PFSK-1 (cell line): Measurements from ENCODE around the gene FHIP2A.

Experiments
- FOXP2 ChIP-seq: optimal IDR thresholded peaks from 2 replicates; pipeline ENCODE3; 2011; ENCODE audit warnings: borderline replicate concordance, control low read depth, inconsistent platforms; ENCODE audit not compliant: insufficient read depth; ENCODE audit errors: extremely low read length, extremely low read depth
- POLR2AphosphoS5 ChIP-seq: IDR thresholded peaks from 2 replicates; pipeline ENCODE4 v1.6.1; 2012; ENCODE audit warnings: low read depth, mild to moderate bottlenecking, control low read depth, low read length, moderate library complexity
- SIN3A ChIP-seq: IDR thresholded peaks from 2 replicates; pipeline ENCODE4 v1.6.1; 2012; ENCODE audit warnings: mild to moderate bottlenecking, low read length, moderate library complexity, borderline replicate concordance; ENCODE audit not compliant: insufficient read depth
- TAF1 ChIP-seq: IDR thresholded peaks from 2 replicates; pipeline ENCODE4 v1.6.1; 2012; ENCODE audit warnings: low read length, control low read depth, borderline replicate concordance; ENCODE audit not compliant: insufficient read depth
- TF ChIP-seq, protein P1 (sequence below), 2 experiments: IDR thresholded peaks; 2 replicates each; pipeline versions ENCODE4 v1.6.1 to v1.8.0; 2011 to 2012; ENCODE audit warnings: low read depth in 2 of 2, low read length in 2 of 2, control low read depth in 1 of 2, inconsistent platforms in 1 of 2, mild to moderate bottlenecking in 1 of 2, moderate library complexity in 1 of 2; ENCODE audit not compliant: insufficient read depth in 1 of 2

The FHIP2A gene

DNA sequence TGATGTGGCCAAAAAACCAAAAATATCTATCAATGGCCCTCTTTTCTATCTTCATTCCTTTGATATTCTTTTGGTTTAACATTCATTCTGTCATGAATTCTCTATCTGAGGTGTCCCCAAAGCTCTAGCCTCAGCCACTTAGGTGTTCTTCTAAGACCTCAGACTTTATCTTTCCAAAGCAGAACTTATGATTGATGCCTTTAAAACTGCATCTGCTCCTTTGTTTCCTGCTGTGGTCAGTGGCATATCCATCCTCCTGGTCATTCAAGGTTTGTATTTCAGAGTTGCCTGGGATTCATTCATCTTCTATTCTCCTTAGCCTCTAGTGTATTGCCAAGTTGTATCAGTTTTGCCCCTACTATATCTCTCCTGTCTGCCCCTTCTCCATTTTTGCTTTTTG is 30.6 kb downstream of the FHIP2A start:
- TF ChIP-seq FOXP2 (no peak), POLR2AphosphoS5 (no peak), SIN3A (no peak), TAF1 (no peak)
- TF ChIP-seq, protein P1, sequence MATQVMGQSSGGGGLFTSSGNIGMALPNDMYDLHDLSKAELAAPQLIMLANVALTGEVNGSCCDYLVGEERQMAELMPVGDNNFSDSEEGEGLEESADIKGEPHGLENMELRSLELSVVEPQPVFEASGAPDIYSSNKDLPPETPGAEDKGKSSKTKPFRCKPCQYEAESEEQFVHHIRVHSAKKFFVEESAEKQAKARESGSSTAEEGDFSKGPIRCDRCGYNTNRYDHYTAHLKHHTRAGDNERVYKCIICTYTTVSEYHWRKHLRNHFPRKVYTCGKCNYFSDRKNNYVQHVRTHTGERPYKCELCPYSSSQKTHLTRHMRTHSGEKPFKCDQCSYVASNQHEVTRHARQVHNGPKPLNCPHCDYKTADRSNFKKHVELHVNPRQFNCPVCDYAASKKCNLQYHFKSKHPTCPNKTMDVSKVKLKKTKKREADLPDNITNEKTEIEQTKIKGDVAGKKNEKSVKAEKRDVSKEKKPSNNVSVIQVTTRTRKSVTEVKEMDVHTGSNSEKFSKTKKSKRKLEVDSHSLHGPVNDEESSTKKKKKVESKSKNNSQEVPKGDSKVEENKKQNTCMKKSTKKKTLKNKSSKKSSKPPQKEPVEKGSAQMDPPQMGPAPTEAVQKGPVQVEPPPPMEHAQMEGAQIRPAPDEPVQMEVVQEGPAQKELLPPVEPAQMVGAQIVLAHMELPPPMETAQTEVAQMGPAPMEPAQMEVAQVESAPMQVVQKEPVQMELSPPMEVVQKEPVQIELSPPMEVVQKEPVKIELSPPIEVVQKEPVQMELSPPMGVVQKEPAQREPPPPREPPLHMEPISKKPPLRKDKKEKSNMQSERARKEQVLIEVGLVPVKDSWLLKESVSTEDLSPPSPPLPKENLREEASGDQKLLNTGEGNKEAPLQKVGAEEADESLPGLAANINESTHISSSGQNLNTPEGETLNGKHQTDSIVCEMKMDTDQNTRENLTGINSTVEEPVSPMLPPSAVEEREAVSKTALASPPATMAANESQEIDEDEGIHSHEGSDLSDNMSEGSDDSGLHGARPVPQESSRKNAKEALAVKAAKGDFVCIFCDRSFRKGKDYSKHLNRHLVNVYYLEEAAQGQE (IDR thresholded peaks at IDR 0.05; ENCODE audit: insufficient read depth in 1 of 2, low read depth in 2 of 2, low read length in 2 of 2): no peak

DNA sequence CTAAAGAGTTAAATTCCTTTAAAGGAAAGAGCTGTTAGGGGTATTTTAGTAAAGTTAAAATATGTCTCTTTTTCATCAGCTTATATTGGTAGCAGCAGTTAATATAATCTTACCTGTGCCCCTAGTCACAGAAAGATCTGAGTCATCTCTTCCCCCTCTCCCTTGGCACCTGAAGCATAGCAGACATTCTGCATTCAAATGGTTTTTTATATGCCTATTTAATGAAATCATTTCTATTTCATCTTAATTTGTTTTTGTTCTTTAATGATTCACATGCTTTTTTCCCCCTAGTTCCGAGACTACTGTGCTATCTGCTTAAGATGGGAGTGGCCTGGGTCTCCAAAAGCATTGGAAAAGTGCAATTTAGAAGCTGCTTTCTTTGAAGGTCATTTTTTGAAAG is 33.3 kb downstream of the FHIP2A start:
- TF ChIP-seq, protein P1 (IDR thresholded peaks at IDR 0.05; ENCODE audit: insufficient read depth in 1 of 2, low read depth in 2 of 2, low read length in 2 of 2): no peak
- no peak for TF ChIP-seq POLR2AphosphoS5
- no peak for TF ChIP-seq SIN3A
- TF ChIP-seq FOXP2: no peak
- TF ChIP-seq TAF1: no peak

DNA sequence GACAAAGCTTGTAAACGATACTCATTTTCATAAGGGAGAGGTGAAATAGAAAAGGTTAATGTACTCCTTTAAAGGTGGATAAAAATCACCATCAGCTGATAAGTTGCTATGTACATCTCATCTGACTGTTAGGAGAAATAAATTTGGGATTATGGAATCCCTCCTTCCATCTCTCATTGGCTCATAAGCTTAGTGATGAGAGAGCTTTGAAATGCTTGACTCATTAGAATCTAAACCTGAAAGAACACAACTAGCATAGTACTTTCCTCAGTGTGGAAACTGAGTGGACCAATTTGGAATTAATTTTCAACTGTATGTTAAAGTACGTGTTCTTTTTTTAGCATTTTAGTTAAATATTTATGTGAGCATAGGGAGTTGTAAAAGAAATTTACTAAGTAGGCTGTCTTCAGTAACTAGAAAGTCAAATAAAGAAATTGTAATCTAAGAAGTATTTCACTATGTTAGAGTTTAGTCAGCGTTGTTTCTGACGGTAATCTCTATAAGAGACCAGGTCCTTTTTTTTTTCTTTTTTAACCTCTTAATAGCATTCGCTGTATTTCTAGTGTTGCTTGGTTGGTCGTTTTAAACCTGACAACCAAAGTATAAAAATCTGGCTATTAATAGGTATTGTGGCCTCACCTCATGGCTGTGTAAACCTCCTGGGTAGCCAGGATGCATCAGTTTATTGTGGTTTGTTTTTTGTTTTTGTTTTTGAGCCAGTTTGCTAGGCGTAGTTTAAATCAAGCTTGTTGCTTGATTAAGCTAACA is 34.4 kb downstream of the FHIP2A start:
- no peak for TF ChIP-seq FOXP2

DNA sequence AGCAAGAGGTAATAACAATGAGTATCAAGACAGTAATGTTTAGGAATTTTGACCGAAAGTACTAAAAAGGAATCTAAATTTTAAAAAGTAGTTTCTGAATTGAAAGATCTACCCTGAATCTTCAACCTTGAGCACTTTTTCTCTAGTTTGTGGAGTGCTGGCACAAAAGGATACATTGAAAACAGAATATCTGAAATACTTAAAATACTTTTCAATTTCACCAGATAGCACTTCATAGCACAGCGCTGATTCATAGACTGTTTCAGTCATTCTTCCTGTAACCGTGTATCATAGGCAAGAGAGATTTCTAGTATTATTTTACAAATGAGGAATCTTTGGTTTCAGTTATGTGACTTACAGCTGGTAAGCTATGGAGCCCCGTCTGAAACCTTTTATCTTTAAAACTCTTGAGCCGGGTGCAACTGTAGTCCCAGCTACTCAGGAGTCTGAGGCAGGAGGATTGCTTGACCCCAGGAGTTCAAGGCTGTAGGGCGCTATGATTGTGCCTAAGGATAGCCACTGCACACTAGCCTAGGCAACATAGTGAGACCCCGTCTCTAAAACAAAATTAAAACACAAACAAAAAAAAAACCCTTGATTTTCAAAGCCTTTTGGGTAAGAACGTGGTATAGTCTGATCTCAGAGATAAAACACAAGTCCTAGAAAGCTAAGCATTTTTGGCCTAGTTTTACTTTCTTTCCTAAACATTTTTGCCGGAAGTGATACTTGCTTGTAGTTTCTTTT is 35.1 kb downstream of the FHIP2A start:
- TF ChIP-seq TAF1 (no peak), POLR2AphosphoS5 (no peak), FOXP2 (no peak), SIN3A (no peak)
- TF ChIP-seq, protein P1 (IDR thresholded peaks at IDR 0.05; ENCODE audit: insufficient read depth in 1 of 2, low read depth in 2 of 2, low read length in 2 of 2): no peak

DNA sequence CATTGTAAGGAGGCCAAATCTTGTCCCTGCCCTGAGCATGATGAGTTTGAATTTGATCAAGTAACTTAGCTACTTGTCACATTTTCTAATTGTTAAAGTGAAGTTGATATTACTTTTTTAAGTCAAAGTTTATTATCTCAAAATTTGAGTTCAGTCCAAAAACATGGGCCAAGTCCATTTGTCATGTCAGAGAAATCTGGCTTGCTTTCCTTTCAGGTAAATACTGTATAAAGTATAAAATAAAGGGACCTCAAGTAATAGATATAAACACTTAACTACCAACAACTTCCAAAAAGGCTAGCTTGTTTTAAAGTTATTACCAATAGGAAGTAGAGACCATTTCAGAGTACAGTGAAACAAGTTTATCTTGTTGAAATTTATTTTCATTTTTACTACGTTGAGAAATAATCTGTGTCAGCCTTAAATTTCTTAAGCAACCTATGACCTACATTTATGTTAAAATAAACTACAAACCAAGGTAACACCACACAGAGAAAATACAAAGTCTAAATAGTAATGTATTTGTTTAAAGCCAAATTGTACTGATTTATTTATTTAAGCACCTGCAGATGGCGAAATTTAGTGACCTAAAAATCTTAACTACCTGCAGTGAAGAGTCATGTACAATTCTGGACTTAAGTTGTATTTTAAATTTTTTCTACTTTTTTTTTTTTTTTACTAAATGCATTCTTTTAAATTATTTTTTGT is 36.5 kb downstream of the FHIP2A start:
- TF ChIP-seq, protein P1 (IDR thresholded peaks at IDR 0.05; ENCODE audit: insufficient read depth in 1 of 2, low read depth in 2 of 2, low read length in 2 of 2): no peak
- no peak for TF ChIP-seq FOXP2
- no peak for TF ChIP-seq POLR2AphosphoS5
- no peak for TF ChIP-seq SIN3A
- TF ChIP-seq TAF1: no peak
